Measurements from ENCODE around the gene GPX2. TPM values are rescaled to one million over a fixed set of nuclear protein-coding genes. Genes with fewer than 3 reads are reported as not detected.

The GPX2 gene
- total RNA-seq, 1 donor from 2014 or later, result not detected

GRCh38 chr14:64929014-64929359 lies 13.6 kb downstream of the GPX2 start:
- Mint-ChIP-seq H3K27me3 (ENCODE audit: insufficient read depth, low read depth) (no peaks in the 10 kb centered on the region), H3K36me3 (peaks cover 10% of the 10 kb centered on the region), H3K27ac (no peak overlapping the region), H3K4me1 (no peaks in the 10 kb centered on the region), H3K9me3 (no peaks in the 10 kb centered on the region), H3K4me3 (no peak overlapping the region)
- Histone ChIP-seq H3K27ac (no peak overlapping the region), H3K79me2 (ENCODE audit: low read depth) (no peaks in the 10 kb centered on the region), H3F3A (ENCODE audit: low read depth) (peaks cover 7% of the 10 kb centered on the region), H3K27me3 (no peaks in the 10 kb centered on the region), H3K9ac (no peak overlapping the region), H3K9me3 (ENCODE audit: low read depth) (no peaks in the 10 kb centered on the region), H3K4me3 (no peak overlapping the region), H4K20me1 (ENCODE audit: low read depth) (peaks cover 21% of the 10 kb centered on the region), H3K4me1 (no peaks in the 10 kb centered on the region), H3K4me2 (no peak overlapping the region), H2AFZ (replicated peaks) (no peak overlapping the region), H3K36me3 (peaks cover 20% of the 10 kb centered on the region)
- no peak for DNase-seq (ENCODE audit: low spot score)
- TF ChIP-seq EZH2phosphoT487 (IDR thresholded peaks at IDR 0.05) (no peak), CTCF (IDR thresholded peaks at IDR 0.05) (no peak), EZH2 (IDR thresholded peaks at IDR 0.05) (no peak)

GRCh38 chr14:64928239-64929013 lies 14.1 kb downstream of the GPX2 start:
- Histone ChIP-seq H3K4me1 (no peaks in the 10 kb centered on the region), H3K4me2 (no peak overlapping the region), H3K27ac (no peak overlapping the region), H3K36me3 (peaks cover 14% of the 10 kb centered on the region), H3F3A (ENCODE audit: low read depth) (peaks cover 7% of the 10 kb centered on the region), H3K79me2 (ENCODE audit: low read depth) (no peaks in the 10 kb centered on the region), H4K20me1 (ENCODE audit: low read depth) (peaks cover 17% of the 10 kb centered on the region), H3K27me3 (no peaks in the 10 kb centered on the region), H3K9ac (no peak overlapping the region), H2AFZ (replicated peaks) (no peak overlapping the region), H3K4me3 (no peak overlapping the region), H3K9me3 (ENCODE audit: low read depth) (no peaks in the 10 kb centered on the region)
- DNase-seq (ENCODE audit: low spot score), result no peak
- Mint-ChIP-seq H3K36me3 (peaks cover 8% of the 10 kb centered on the region), H3K4me1 (no peaks in the 10 kb centered on the region), H3K27me3 (ENCODE audit: insufficient read depth, low read depth) (no peaks in the 10 kb centered on the region), H3K27ac (no peak overlapping the region), H3K4me3 (no peak overlapping the region), H3K9me3 (no peaks in the 10 kb centered on the region)
- TF ChIP-seq CTCF (IDR thresholded peaks at IDR 0.05) (no peak), EZH2phosphoT487 (IDR thresholded peaks at IDR 0.05) (no peak), EZH2 (IDR thresholded peaks at IDR 0.05) (no peak)

GRCh38 chr14:64927031-64927430 lies 15.5 kb downstream of the GPX2 start:
- Histone ChIP-seq H3K36me3 (peaks cover 10% of the 10 kb centered on the region), H3F3A (ENCODE audit: low read depth) (peaks cover 7% of the 10 kb centered on the region), H3K9me3 (ENCODE audit: low read depth) (no peaks in the 10 kb centered on the region), H3K27ac (no peak overlapping the region), H3K4me3 (no peak overlapping the region), H3K27me3 (no peaks in the 10 kb centered on the region), H3K4me2 (no peak overlapping the region), H2AFZ (replicated peaks) (no peak overlapping the region), H3K79me2 (ENCODE audit: low read depth) (peaks cover 5% of the 10 kb centered on the region), H4K20me1 (ENCODE audit: low read depth) (peaks cover 17% of the 10 kb centered on the region), H3K9ac (no peak overlapping the region), H3K4me1 (no peaks in the 10 kb centered on the region)
- peaks cover 6% of the 10 kb centered on the region for H3K36me3 Mint-ChIP-seq
- H3K4me1 Mint-ChIP-seq, result no peaks in the 10 kb centered on the region
- no peak overlapping the region for H3K4me3 Mint-ChIP-seq
- DNase-seq (ENCODE audit: low spot score), result no peak
- no peaks in the 10 kb centered on the region for H3K27me3 Mint-ChIP-seq (ENCODE audit: insufficient read depth, low read depth)
- no peak overlapping the region for H3K27ac Mint-ChIP-seq
- no peaks in the 10 kb centered on the region for H3K9me3 Mint-ChIP-seq
- no peak for TF ChIP-seq EZH2 (IDR thresholded peaks at IDR 0.05)
- TF ChIP-seq EZH2phosphoT487 (IDR thresholded peaks at IDR 0.05), result no peak

- Mint-ChIP-seq H3K36me3 (peaks cover 5% of the 10 kb centered on the region), H3K27ac (no peak overlapping the region)
- no peaks in the 10 kb centered on the region for H3K9me3 ChIP-seq (ENCODE audit: low read depth)
These were observed 16.0 kb downstream of the GPX2 start for GRCh38 chr14:64926398-64926995.

More at GRCh38 chr14:64926398-64926995, 16.0 kb downstream of the GPX2 start:
- peaks cover 5% of the 10 kb centered on the region for H3K79me2 ChIP-seq (ENCODE audit: low read depth)
- H3K9ac ChIP-seq, result no peak overlapping the region
- no peak for TF ChIP-seq EZH2phosphoT487 (IDR thresholded peaks at IDR 0.05)
- TF ChIP-seq CTCF (IDR thresholded peaks at IDR 0.05), result no peak
- no peak for TF ChIP-seq EZH2 (IDR thresholded peaks at IDR 0.05)
- H3K4me2 ChIP-seq, result no peak overlapping the region
- peaks cover 16% of the 10 kb centered on the region for H4K20me1 ChIP-seq (ENCODE audit: low read depth)
- peaks cover 7% of the 10 kb centered on the region for H3K36me3 ChIP-seq
- H3K27ac ChIP-seq, result no peak overlapping the region
- Mint-ChIP-seq H3K4me1 (no peaks in the 10 kb centered on the region), H3K27me3 (ENCODE audit: insufficient read depth, low read depth) (no peaks in the 10 kb centered on the region), H3K9me3 (no peaks in the 10 kb centered on the region), H3K4me3 (no peak overlapping the region)
- no peaks in the 10 kb centered on the region for H3K27me3 ChIP-seq
- H3K4me1 ChIP-seq, result no peaks in the 10 kb centered on the region
- H3F3A ChIP-seq (ENCODE audit: low read depth), result peaks cover 7% of the 10 kb centered on the region
- DNase-seq (ENCODE audit: low spot score), result no peak
- H3K4me3 ChIP-seq, result no peak overlapping the region
- H2AFZ ChIP-seq (replicated peaks), result no peak overlapping the region
